ENCODE data around the gene SMAD6.

The SMAD6 gene

GRCh38 chr15:66798426-66799061, 96.5 kb downstream of the SMAD6 start:
- no peak overlapping the region for H2AFZ ChIP-seq (ENCODE audit: low read length)
- no peak overlapping the region for H3K4me3 ChIP-seq (ENCODE audit: low read length, poor library complexity, severe bottlenecking)
- H3K36me3 ChIP-seq (ENCODE audit: insufficient read depth, low read length): no peaks in the 10 kb centered on the region
- no peaks in the 10 kb centered on the region for H3K4me1 ChIP-seq (ENCODE audit: insufficient read depth, low read length, poor library complexity, severe bottlenecking)
- no peaks in the 10 kb centered on the region for H3F3A ChIP-seq (ENCODE audit: low read depth)
- H4K20me1 ChIP-seq (ENCODE audit: insufficient read depth, low read length, poor library complexity, severe bottlenecking): no peaks in the 10 kb centered on the region
- H3K4me2 ChIP-seq (ENCODE audit: low read depth, low read length, poor library complexity, severe bottlenecking): no peak overlapping the region
- no peaks in the 10 kb centered on the region for H3K27me3 ChIP-seq (ENCODE audit: insufficient read depth, low read length, poor library complexity, severe bottlenecking)
- H3K9ac ChIP-seq (ENCODE audit: low read depth, low read length, poor library complexity, severe bottlenecking): no peak overlapping the region
- no peaks in the 10 kb centered on the region for H3K9me2 ChIP-seq (replicated peaks; ENCODE audit: low read depth, low read length)
- no peak for TF ChIP-seq EZH2phosphoT487 (IDR thresholded peaks at IDR 0.05; ENCODE audit: borderline replicate concordance)
- TF ChIP-seq CTCF (conservative IDR thresholded peaks at IDR 0.05; ENCODE audit: low read length): no peak
- no peaks in the 10 kb centered on the region for H3K9me3 ChIP-seq (ENCODE audit: insufficient read depth, low read depth, low read length)
- no peaks in the 10 kb centered on the region for H3K79me2 ChIP-seq (ENCODE audit: insufficient read depth, low read length)

- no peaks in the 10 kb centered on the region for H3K79me2 ChIP-seq (ENCODE audit: insufficient read depth, low read length)
- H3K9me2 ChIP-seq (replicated peaks; ENCODE audit: low read depth, low read length): no peaks in the 10 kb centered on the region
- H3K4me3 ChIP-seq (ENCODE audit: low read length, poor library complexity, severe bottlenecking): no peak overlapping the region
- H3F3A ChIP-seq (ENCODE audit: low read depth): no peaks in the 10 kb centered on the region
- no peak for TF ChIP-seq EZH2phosphoT487 (IDR thresholded peaks at IDR 0.05; ENCODE audit: borderline replicate concordance)
- no peak for TF ChIP-seq CTCF (conservative IDR thresholded peaks at IDR 0.05; ENCODE audit: low read length)
- H4K20me1 ChIP-seq (ENCODE audit: insufficient read depth, low read length, poor library complexity, severe bottlenecking): no peaks in the 10 kb centered on the region
- H3K27me3 ChIP-seq (ENCODE audit: insufficient read depth, low read length, poor library complexity, severe bottlenecking): no peaks in the 10 kb centered on the region
- H3K4me1 ChIP-seq (ENCODE audit: insufficient read depth, low read length, poor library complexity, severe bottlenecking): no peaks in the 10 kb centered on the region
- H2AFZ ChIP-seq (ENCODE audit: low read length): no peak overlapping the region
- H3K36me3 ChIP-seq (ENCODE audit: insufficient read depth, low read length): no peaks in the 10 kb centered on the region
- H3K4me2 ChIP-seq (ENCODE audit: low read depth, low read length, poor library complexity, severe bottlenecking): no peak overlapping the region
- H3K9ac ChIP-seq (ENCODE audit: low read depth, low read length, poor library complexity, severe bottlenecking): no peak overlapping the region
- no peaks in the 10 kb centered on the region for H3K9me3 ChIP-seq (ENCODE audit: insufficient read depth, low read depth, low read length)
Observed at GRCh38 chr15:66799242-66799641, 97.2 kb downstream of the SMAD6 start.

GRCh38 chr15:66800584-66801235, 98.7 kb downstream of the SMAD6 start:
- no peaks in the 10 kb centered on the region for H3K9me3 ChIP-seq (ENCODE audit: insufficient read depth, low read depth, low read length)
- no peak overlapping the region for H3K4me2 ChIP-seq (ENCODE audit: low read depth, low read length, poor library complexity, severe bottlenecking)
- H3F3A ChIP-seq (ENCODE audit: low read depth): no peaks in the 10 kb centered on the region
- H3K27me3 ChIP-seq (ENCODE audit: insufficient read depth, low read length, poor library complexity, severe bottlenecking): no peaks in the 10 kb centered on the region
- no peaks in the 10 kb centered on the region for H3K4me1 ChIP-seq (ENCODE audit: insufficient read depth, low read length, poor library complexity, severe bottlenecking)
- H3K4me3 ChIP-seq (ENCODE audit: low read length, poor library complexity, severe bottlenecking): no peak overlapping the region
- no peak overlapping the region for H3K9ac ChIP-seq (ENCODE audit: low read depth, low read length, poor library complexity, severe bottlenecking)
- H2AFZ ChIP-seq (ENCODE audit: low read length): no peak overlapping the region
- no peaks in the 10 kb centered on the region for H3K79me2 ChIP-seq (ENCODE audit: insufficient read depth, low read length)
- no peaks in the 10 kb centered on the region for H3K36me3 ChIP-seq (ENCODE audit: insufficient read depth, low read length)
- no peaks in the 10 kb centered on the region for H3K9me2 ChIP-seq (replicated peaks; ENCODE audit: low read depth, low read length)
- TF ChIP-seq CTCF (conservative IDR thresholded peaks at IDR 0.05; ENCODE audit: low read length): no peak
- no peak for TF ChIP-seq EZH2phosphoT487 (IDR thresholded peaks at IDR 0.05; ENCODE audit: borderline replicate concordance)
- H4K20me1 ChIP-seq (ENCODE audit: insufficient read depth, low read length, poor library complexity, severe bottlenecking): no peaks in the 10 kb centered on the region
